Stimulated activated CD4-positive, alpha-beta T cell treated with anti-CD3 and anti-CD28 coated beads, Interleukin-1b, Interleukin-23, amount 100 ng/mL, for 1 hour (primary cell): Measurements from ENCODE around the gene PLPPR5.
"Not testable (repeated sequence)": the region's sequence is repeated elsewhere in the genome, so short reads cannot be mapped to it uniquely, and the experiment has no call there.

Experiments
- DNase-seq, 2 donors: peaks; one replicate each; pipeline ENCODE4 v3.0.0-alpha.2; 2020; ENCODE audit warnings: low read depth in 2 of 2

The PLPPR5 gene, protein sequence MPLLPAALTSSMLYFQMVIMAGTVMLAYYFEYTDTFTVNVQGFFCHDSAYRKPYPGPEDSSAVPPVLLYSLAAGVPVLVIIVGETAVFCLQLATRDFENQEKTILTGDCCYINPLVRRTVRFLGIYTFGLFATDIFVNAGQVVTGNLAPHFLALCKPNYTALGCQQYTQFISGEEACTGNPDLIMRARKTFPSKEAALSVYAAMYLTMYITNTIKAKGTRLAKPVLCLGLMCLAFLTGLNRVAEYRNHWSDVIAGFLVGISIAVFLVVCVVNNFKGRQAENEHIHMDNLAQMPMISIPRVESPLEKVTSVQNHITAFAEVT

GRCh38 chr1:99004861-99005442 is at the start of gene PLPPR5:
Gene PLPPR5, minus strand, starts transcription at chr1:99004861. Its CDS starts 190 bp downstream, at chr1:99004671.
- DNase-seq, result no peak

DNA sequence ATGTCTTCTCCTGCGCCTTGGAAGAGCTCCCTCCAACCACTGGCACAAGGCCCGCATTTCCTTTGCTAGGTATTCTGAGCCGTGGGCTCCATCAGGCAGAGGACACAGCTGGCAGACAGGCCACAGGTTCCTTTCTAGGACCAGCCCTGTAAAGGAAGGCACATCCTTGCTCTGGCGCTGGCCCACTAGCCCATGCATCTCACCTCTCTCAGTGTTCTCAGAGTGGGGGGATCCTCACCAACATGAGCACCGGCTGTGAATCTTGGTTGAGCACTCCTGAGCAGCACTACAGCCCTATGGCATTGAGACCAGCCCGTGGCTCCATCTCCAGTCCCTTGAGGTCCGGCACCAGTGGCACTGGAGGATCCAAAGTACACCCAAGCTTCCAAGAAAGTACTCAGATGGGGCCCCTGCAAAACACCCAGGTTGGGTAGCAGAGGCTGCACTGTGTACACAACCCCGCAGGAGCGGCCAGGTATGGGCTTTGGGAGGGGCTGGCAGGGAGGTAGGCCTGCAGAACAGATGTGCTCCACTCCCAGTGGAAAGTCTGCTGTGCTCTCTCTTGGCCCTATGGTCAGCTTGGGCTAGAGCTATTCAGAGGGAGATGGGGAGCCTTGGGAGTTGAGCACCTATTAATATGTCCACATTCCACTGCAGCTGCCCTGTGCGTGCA is 47.1 kb upstream of the PLPPR5 start:
- DNase-seq, result no peak

GRCh38 chr1:99049745-99050144 is 45.1 kb upstream of the PLPPR5 start:
- no peak for DNase-seq

DNA sequence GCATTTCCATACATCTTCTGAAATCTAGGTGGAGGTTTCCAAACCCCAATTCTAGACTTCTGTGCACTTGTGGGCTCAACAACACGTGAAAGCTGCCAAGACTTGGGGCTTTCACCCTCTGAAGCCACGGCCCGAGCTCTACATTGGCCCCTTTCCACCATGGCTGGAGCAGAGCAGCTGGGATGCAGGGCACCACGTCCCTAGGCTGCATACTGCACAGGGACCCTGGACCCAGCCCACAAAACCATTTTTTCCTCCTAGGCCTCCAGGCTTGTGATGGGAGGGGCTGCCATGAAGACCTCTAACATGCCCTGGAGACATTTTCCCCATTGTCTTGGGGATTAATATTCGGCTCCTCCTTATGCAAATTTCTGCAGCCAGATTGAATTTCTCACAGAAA is 32.1 kb upstream of the PLPPR5 start:
- DNase-seq, result not testable (repeated sequence)

GRCh38 chr1:99018313-99018712 is 13.7 kb upstream of the PLPPR5 start:
- no peak for DNase-seq

GRCh38 chr1:99017655-99018054 is 13.0 kb upstream of the PLPPR5 start:
- DNase-seq, result no peak

DNA sequence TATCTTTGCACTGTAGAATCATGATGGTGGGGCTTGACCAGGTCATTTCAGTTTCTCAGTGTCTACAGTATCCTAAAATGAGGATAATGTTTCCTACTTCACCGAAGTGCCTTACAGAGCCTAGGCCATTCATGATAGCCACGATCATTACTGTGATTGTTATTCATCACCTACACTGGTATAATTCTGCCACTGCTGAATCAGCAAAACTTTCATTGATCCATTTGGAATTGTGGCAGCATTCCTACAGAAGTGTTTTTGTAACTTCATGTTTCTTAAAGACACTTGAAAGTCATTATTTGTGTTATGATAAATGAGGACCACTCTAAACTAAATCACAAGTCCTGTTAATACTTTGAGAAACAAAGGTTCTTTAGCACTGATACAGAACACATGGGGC is 6.0 kb upstream of the PLPPR5 start:
- DNase-seq, result no peak

DNA sequence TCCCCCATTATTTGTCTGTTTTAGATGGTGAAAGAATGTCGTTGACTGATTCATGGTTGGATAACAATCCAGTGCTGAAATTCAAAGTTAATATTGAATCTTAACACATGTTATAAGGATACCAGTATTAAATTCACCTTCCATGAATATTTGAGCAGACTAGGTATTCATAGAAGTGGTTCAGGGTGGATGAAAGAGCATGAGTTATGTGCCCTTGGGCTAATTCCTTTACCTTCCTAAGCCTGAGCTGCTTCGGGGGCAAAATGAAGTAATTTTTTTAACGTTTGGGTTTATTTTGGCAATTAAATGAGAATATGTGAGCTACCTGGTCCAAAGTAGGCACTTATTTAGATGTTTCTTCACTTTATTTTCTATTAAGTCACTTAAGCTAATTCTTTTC is 2.7 kb upstream of the PLPPR5 start:
- no peak for DNase-seq

GRCh38 chr1:99005537-99005942 is 879 bp upstream of the PLPPR5 start:
- DNase-seq, result no peak

GRCh38 chr1:99004254-99004860 is 304 bp downstream of the PLPPR5 start:
- no peak for DNase-seq

DNA sequence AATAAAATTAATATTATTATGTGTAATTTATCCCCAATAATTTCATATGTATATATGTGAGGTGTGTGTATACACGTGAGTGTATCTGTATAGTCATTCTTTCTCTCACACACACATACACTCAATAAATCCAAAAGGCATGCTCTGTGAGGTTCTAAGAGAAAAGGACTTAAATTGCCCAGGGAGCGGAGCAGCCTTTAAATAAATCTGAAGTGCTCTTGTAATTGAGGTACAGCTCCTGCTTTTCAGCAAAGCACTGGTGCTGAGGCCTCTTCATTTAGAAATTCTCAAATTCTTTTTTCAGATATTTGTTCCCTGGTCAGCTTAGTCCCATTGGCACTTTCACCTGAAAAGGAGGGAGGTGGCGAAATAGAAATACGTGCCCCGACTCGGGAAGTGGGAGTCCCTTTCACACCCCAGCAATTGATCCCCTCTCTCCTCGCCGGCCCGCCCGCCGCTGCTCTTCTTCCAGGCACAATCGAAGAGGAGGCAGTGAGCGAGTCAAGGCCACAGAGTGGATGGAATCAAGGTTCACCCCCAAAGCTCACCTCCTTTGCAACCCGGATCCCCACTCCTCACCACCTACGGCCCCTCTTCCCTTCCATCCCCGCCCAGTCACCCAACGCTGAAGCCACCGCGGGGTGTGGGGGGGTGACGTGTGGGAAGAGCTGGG is 944 bp downstream of the PLPPR5 start:
- no peak for DNase-seq

DNA sequence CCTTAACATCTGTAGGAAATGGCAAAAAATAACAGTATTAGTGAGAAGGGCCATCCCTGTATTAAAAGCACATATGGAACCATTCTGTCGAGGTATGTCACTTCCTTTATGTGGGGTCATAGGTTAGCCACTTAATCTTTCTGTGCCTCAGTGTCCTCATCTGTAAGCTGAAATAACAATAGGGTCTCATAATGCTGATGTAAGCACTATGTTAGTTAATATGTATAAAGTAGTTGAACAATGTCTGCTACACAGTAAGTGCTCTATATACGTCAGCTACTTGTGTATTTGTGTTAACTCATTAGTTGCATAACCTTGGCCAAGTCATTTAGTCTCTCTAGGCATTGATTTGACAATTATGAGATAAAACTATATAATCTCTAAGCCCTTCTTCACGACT is 11.8 kb downstream of the PLPPR5 start:
- no peak for DNase-seq

DNA sequence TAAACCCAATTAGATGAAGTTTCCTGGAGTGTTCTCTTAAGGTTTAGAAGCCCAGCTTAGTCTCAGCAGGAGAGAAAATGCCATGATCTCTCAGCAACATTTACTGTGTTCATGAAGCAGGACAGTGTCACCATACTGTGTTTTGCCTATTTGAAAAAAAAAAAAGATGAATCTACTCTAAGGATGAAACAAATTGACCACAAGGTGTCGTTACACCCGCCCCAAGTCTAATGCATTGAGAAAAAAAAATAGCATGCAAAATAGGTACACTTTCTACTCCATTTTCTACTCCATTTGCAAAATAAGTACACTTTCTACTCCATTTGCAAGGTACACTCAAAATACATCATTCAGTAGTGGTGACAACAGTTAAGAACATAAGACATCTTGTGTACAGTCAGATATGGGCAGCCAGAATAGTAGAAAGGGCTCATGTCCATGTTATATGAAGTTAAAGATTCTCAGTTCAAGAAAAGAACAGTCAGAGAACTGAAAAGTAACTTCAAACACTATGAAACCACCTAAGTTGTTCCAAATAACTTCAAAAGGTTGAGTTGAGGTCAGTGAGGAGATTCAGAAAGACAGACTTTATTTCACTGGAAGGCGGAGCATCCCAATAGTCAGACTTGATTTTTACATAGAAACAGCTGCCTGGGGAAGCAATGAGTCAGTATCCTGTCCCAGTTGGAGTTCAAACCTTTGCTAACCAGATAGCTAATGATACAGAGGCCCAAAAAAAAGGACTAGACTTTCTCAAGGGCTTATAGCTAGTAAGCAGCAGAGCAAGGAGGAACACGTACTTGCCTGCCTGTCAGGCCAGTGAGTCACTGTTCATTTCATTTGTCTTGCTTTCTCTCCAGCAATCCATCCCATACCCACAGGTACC is 13.3 kb downstream of the PLPPR5 start:
- no peak for DNase-seq

- DNase-seq, result no peak
Measured at GRCh38 chr1:98989556-98989907, 15.1 kb downstream of the PLPPR5 start.

- no peak for DNase-seq
Measured at GRCh38 chr1:98988904-98989555, 15.6 kb downstream of the PLPPR5 start.

- no peak for DNase-seq
Measured at GRCh38 chr1:98985687-98986086, 19.0 kb downstream of the PLPPR5 start.

DNA sequence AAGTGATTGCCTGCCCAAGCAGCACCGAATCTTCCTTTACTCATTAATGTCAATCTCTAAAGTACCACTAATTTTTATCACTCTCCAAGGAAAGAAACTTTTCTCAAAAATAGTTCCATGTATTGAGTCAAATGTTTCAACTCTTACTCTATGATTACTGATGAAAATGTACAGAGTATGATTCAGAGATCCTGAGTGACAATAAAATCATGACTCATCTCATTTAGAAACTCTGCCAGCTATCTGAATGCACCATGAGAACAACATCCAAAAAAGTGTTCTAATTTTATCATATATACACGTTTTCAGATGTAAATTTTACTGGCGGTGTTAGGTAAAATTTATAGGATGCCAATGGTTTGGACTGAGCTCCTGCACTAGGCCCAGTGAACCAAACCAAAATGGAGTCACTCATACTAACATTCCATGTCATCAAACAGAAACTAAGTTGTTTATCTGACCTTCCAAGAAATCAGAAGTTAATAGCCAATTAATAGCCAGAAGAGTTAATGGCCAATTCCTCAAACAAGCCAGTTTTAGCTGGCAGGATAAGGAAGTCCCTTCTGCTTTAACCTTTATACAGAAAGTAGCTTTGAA is 22.6 kb downstream of the PLPPR5 start:
- DNase-seq, result no peak

GRCh38 chr1:98979463-98979862 is 25.2 kb downstream of the PLPPR5 start:
- no peak for DNase-seq

DNA sequence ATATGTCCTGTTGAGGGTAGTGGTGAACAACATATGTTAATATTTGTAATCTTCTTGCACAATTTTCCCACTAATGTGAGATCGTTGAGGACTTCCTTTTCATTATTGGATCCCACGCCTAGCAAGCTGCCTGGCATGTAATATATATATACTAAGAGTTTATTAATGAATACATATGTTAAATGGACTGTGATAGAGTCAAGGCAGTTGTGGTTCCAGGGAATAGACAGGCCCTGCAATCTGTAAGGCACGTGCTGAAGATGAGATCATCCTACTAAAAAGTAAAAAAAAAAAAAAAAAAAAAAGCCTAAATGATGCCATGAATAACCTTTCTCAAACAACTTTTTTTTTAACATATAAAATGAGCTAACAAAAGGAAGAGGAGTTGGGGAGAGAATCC is 28.9 kb downstream of the PLPPR5 start:
- no peak for DNase-seq

- DNase-seq, result no peak
Measured at GRCh38 chr1:98975113-98975512, 29.5 kb downstream of the PLPPR5 start.
